MCF 10A (cell line): ENCODE data around the gene PIP5KL1. TPM values are rescaled to one million over a fixed set of nuclear protein-coding genes. Genes with fewer than 3 reads are reported as not detected.
"Not testable (repeated sequence)": the region's sequence is repeated elsewhere in the genome, so short reads cannot be mapped to it uniquely, and the experiment has no call there.

Experiments used
- BruUV-seq: library from RNA; stranded (reverse); fragments of 400-500 nt; replicated peaks from 2 replicates; lab custom pipeline; 2021; lab: Mats Ljungman, UMichigan
- CTCF ChIA-PET: fragments of 300-600 bp; sonication (Branson Sonifier 250); formaldehyde crosslinking; extraction: SDS; loops from one replicate; lab custom pipeline; 2021; ENCODE audit warnings: antibody characterized with exemption, inconsistent platforms; lab: Yijun Ruan, JAX
- POLR2A ChIA-PET: fragments of 300-600, 350-650 bp; sonication (Branson Sonifier 250); formaldehyde crosslinking; extraction: SDS; loops from one replicate; lab custom pipeline; 2020; ENCODE audit warnings: antibody characterized with exemption, inconsistent platforms; lab: Yijun Ruan, JAX
- DNase-seq: peaks from one replicate; pipeline ENCODE4 v3.0.0-alpha.2; 2018; ENCODE audit not compliant: unreplicated experiment
- H3K27ac Mint-ChIP-seq: one replicate; pipeline ENCODE4 v1.8.0; 2022; ENCODE audit warnings: mild to moderate bottlenecking, low read depth, mixed read lengths; ENCODE audit not compliant: unreplicated experiment
- H3K27me3 Mint-ChIP-seq: one replicate; pipeline ENCODE4 v1.8.0; 2022; ENCODE audit warnings: mixed read lengths; ENCODE audit not compliant: insufficient read depth, unreplicated experiment
- H3K36me3 Mint-ChIP-seq: one replicate; pipeline ENCODE4 v1.8.0; 2022; ENCODE audit warnings: mild to moderate bottlenecking, moderate library complexity, mixed read lengths; ENCODE audit not compliant: insufficient read depth, unreplicated experiment
- H3K4me1 Mint-ChIP-seq: one replicate; pipeline ENCODE4 v1.8.0; 2022; ENCODE audit warnings: mixed read lengths; ENCODE audit not compliant: insufficient read depth, unreplicated experiment
- H3K4me3 Mint-ChIP-seq: one replicate; pipeline ENCODE4 v1.8.0; 2022; ENCODE audit warnings: mild to moderate bottlenecking, moderate library complexity, mixed read lengths; ENCODE audit not compliant: unreplicated experiment
- H3K9me3 Mint-ChIP-seq: one replicate; pipeline ENCODE4 v1.8.0; 2022; ENCODE audit warnings: mixed read lengths; ENCODE audit not compliant: unreplicated experiment
- CTCF ChIP-seq: fragments of 200-600 bp; IDR thresholded peaks from one replicate; pipeline ENCODE4 v1.8.0; 2022; ENCODE audit warnings: antibody characterized with exemption, mild to moderate bottlenecking; ENCODE audit not compliant: unreplicated experiment
- intact Hi-C: fragments of 100-400 bp; cut with micrococcal nuclease; formaldehyde crosslinking; loops from 2 replicates; pipeline ENCODE4 v1.14.1; 2022
- total RNA-seq: library from RNA; stranded (reverse); gene quantifications from 2 replicates; pipeline ENCODE4 v1.2.3, GENCODE V29; 2022

Gene PIP5KL1
- total RNA-seq, 1 experiment from 2014 or later: 4.0 TPM

GRCh38 chr9:127885508-127886281, 44.9 kb downstream of the PIP5KL1 start:
- intact Hi-C loops: no loop called here
- ChIA-PET POLR2A (interaction anchor here (0.7 to 1.3 kb wide), 3 partner anchors 30 to 100 kb away, joined by 3 read pairs; partner anchors contain the start of gene CDK9), CTCF (interaction anchor here (0.7 to 1.6 kb wide), 3 partner anchors 21 to 156 kb away, joined by 3 read pairs; no protein-coding TSS in a partner anchor)
- peaks cover 15% of the 10 kb centered on the region for H3K36me3 Mint-ChIP-seq
- H3K9me3 Mint-ChIP-seq: no peaks in the 10 kb centered on the region
- no peaks in the 10 kb centered on the region for H3K4me1 Mint-ChIP-seq
- no peaks in the 10 kb centered on the region for H3K27me3 Mint-ChIP-seq
- no peak for DNase-seq
- H3K4me3 Mint-ChIP-seq: no peak overlapping the region
- BruUV-seq: no TSS peak
- no peak overlapping the region for H3K27ac Mint-ChIP-seq
- no peak for TF ChIP-seq CTCF

- no TSS peak for BruUV-seq
- no peak for DNase-seq
- TF ChIP-seq CTCF: no peak
- Mint-ChIP-seq H3K36me3 (peaks cover 15% of the 10 kb centered on the region), H3K4me1 (no peaks in the 10 kb centered on the region), H3K4me3 (no peak overlapping the region), H3K9me3 (no peaks in the 10 kb centered on the region), H3K27me3 (no peaks in the 10 kb centered on the region), H3K27ac (no peak overlapping the region)
- intact Hi-C loops: no loop called here
- POLR2A ChIA-PET: interaction anchor here (1.3 kb wide), 1 partner anchor 31 kb away, joined by 3 read pairs; no protein-coding TSS in a partner anchor
- CTCF ChIA-PET: interaction anchor here (0.7 to 1.6 kb wide), 3 partner anchors 21 to 156 kb away, joined by 3 read pairs; no protein-coding TSS in a partner anchor
Measured at GRCh38 chr9:127884976-127885490, 45.5 kb downstream of the PIP5KL1 start.

GRCh38 chr9:127884427-127884911, 46.1 kb downstream of the PIP5KL1 start:
- no peak overlapping the region for H3K4me3 Mint-ChIP-seq
- H3K4me1 Mint-ChIP-seq: no peaks in the 10 kb centered on the region
- H3K9me3 Mint-ChIP-seq: no peaks in the 10 kb centered on the region
- H3K27ac Mint-ChIP-seq: no peak overlapping the region
- TF ChIP-seq CTCF: no peak
- DNase-seq: no peak
- intact Hi-C loops: no loop called here
- peaks cover 15% of the 10 kb centered on the region for H3K36me3 Mint-ChIP-seq
- ChIA-PET CTCF (interaction anchor here (0.5 to 1.6 kb wide), 3 partner anchors 14 to 92 kb away, joined by 3 to 5 read pairs (median 3); no protein-coding TSS in a partner anchor), POLR2A (interaction anchor here (1.3 kb wide), 1 partner anchor 31 kb away, joined by 3 read pairs; no protein-coding TSS in a partner anchor)
- BruUV-seq: no TSS peak
- H3K27me3 Mint-ChIP-seq: no peaks in the 10 kb centered on the region

GRCh38 chr9:127883959-127884358, 46.6 kb downstream of the PIP5KL1 start:
- POLR2A ChIA-PET: no interaction called here

GRCh38 chr9:127881715-127882114, 48.9 kb downstream of the PIP5KL1 start:
- BruUV-seq, H3K4me3 Mint-ChIP-seq, H3K27ac Mint-ChIP-seq, H3K4me1 Mint-ChIP-seq, intact Hi-C loops, H3K9me3 Mint-ChIP-seq, H3K27me3 Mint-ChIP-seq, DNase-seq: not testable (repeated sequence)
- ChIA-PET CTCF (interaction anchor here (0.7 to 2.0 kb wide), 3 partner anchors 12 to 40 kb away, joined by 3 to 8 read pairs (median 4); no protein-coding TSS in a partner anchor), POLR2A (interaction anchor here (0.7 to 1.2 kb wide), 4 partner anchors 8 to 64 kb away, joined by 3 to 5 read pairs (median 4); no protein-coding TSS in a partner anchor)
- peaks cover 11% of the 10 kb centered on the region for H3K36me3 Mint-ChIP-seq

More at GRCh38 chr9:127883959-127884358, 46.6 kb downstream of the PIP5KL1 start:
- intact Hi-C loops: no loop called here
- CTCF ChIA-PET: interaction anchor here (0.5 to 0.7 kb wide), 3 partner anchors 14 to 99 kb away, joined by 3 to 5 read pairs (median 3); no protein-coding TSS in a partner anchor
- Mint-ChIP-seq H3K4me1 (no peaks in the 10 kb centered on the region), H3K36me3 (peaks cover 15% of the 10 kb centered on the region), H3K27me3 (no peaks in the 10 kb centered on the region), H3K27ac (no peak overlapping the region), H3K9me3 (no peaks in the 10 kb centered on the region), H3K4me3 (no peak overlapping the region)
- BruUV-seq: no TSS peak
- DNase-seq: no peak
- no peak for TF ChIP-seq CTCF
